Daoy (cell line): ENCODE results near the gene PRSS36. TPM values are rescaled to one million over a fixed set of nuclear protein-coding genes. Genes with fewer than 3 reads are reported as not detected.
"Not testable (repeated sequence)": the region's sequence is repeated elsewhere in the genome, so short reads cannot be mapped to it uniquely, and the experiment has no call there.

Source experiments
- DNase-seq: peaks from one replicate; pipeline ENCODE4 v3.0.0-alpha.2; 2015; ENCODE audit warnings: low read depth
- total RNA-seq: library from RNA; depleted of rRNA; stranded (reverse); fragments of >200 nt; shearing (Covaris generic); gene quantifications from 2 replicates; pipeline ENCODE4 v1.2.3, GENCODE V29; 2014; rRNA removed

Gene PRSS36
- total RNA-seq, 1 experiment from 2014 or later = 0.17 TPM

- peak; percentile 64 for DNase-seq
Measured at GRCh38 chr16:31105677-31106213, 44.1 kb downstream of the PRSS36 start.

- not testable (repeated sequence) for DNase-seq
Measured at GRCh38 chr16:31100876-31101641, 48.8 kb downstream of the PRSS36 start.

- DNase-seq = peak; percentile 60
Measured at GRCh38 chr16:31099860-31100638, 49.8 kb downstream of the PRSS36 start.

GRCh38 chr16:31094424-31095120, 55.3 kb downstream of the PRSS36 start, which contains the start of gene VKORC1:
Gene VKORC1 (minus strand): TSS chr16:31094797. CDS start chr16:31094729, 68 bp downstream.
- DNase-seq = peak; percentile 98

- DNase-seq = peak; percentile 24
Measured at GRCh38 chr16:31094088-31094423, 55.8 kb downstream of the PRSS36 start.

GRCh38 chr16:31093132-31093703, 56.6 kb downstream of the PRSS36 start:
- DNase-seq = peak; percentile 57

GRCh38 chr16:31092330-31092729, 57.5 kb downstream of the PRSS36 start:
- peak; percentile 59 for DNase-seq

- DNase-seq = peak; percentile 67
Measured at GRCh38 chr16:31090540-31090939, 59.3 kb downstream of the PRSS36 start.

GRCh38 chr16:31089199-31089598, 60.7 kb downstream of the PRSS36 start:
- DNase-seq = no peak

Other genes starting within 250 kb of the PRSS36 start
- 14.0 and 16.3 TPM in 2 replicates for gene FBXL19, start 226.5 kb downstream of the PRSS36 start, total RNA-seq
- 1.1 and 1.5 TPM in 2 replicates for gene ORAI3, start 201.0 kb downstream of the PRSS36 start, total RNA-seq
- 1.0 and 1.1 TPM in 2 replicates for gene SETD1A, start 192.3 kb downstream of the PRSS36 start, total RNA-seq
- 1.8 and 3.8 TPM in 2 replicates for gene HSD3B7, start 164.9 kb downstream of the PRSS36 start, total RNA-seq
- gene STX1B, start 139.4 kb downstream of the PRSS36 start, total RNA-seq = under 0.01 TPM in 1 of 2 replicates, not detected in the other
- 13.7 and 16.1 TPM in 2 replicates for gene STX4, start 116.5 kb downstream of the PRSS36 start, total RNA-seq
- 8.7 and 10.5 TPM in 2 replicates for gene ZNF668, start 75.8 kb downstream of the PRSS36 start, total RNA-seq
- 6.0 and 6.3 TPM in 2 replicates for gene ZNF646, start 75.6 kb downstream of the PRSS36 start, total RNA-seq
- gene PRSS53, start 61.1 kb downstream of the PRSS36 start, total RNA-seq = 0.39 and 1.2 TPM in 2 replicates
- 58.1 and 77.1 TPM in 2 replicates for gene VKORC1, start 55.3 kb downstream of the PRSS36 start, total RNA-seq
- gene BCKDK, start 41.7 kb downstream of the PRSS36 start, total RNA-seq = 18.1 and 21.3 TPM in 2 replicates
- gene KAT8, start 32.4 kb downstream of the PRSS36 start, total RNA-seq = 39.9 and 44.6 TPM in 2 replicates
- not detected in 2 replicates for gene PRSS8, start 14.3 kb downstream of the PRSS36 start, total RNA-seq
- gene FUS, start 30.1 kb upstream of the PRSS36 start, total RNA-seq = 28.8 and 32.1 TPM in 2 replicates
- 14.7 and 23.3 TPM in 2 replicates for gene PYCARD, start 52.7 kb upstream of the PRSS36 start, total RNA-seq
- not detected in 2 replicates for gene TRIM72, start 64.1 kb upstream of the PRSS36 start, total RNA-seq
- gene PYDC1, start 67.1 kb upstream of the PRSS36 start, total RNA-seq = not detected in 2 replicates
- gene ITGAM, start 109.9 kb upstream of the PRSS36 start, total RNA-seq = not detected in 2 replicates
- 0.42 and 1.5 TPM in 2 replicates for gene ITGAX, start 205.1 kb upstream of the PRSS36 start, total RNA-seq
- gene ITGAD, start 243.3 kb upstream of the PRSS36 start, total RNA-seq = 0.06 TPM in 1 of 2 replicates, not detected in the other